T-helper 2 cell treated with Interferon-gamma antibody and Interleukin-4, amounts not matched to agents 100 ng/mL and 5 ng/mL, for 36 hours (primary cell): ENCODE data around the gene HSDL1. TPM values are rescaled to one million over a fixed set of nuclear protein-coding genes. Genes with fewer than 3 reads are reported as not detected.

Experiments
- intact Hi-C: fragments of 100-400 bp; cut with micrococcal nuclease; formaldehyde crosslinking; loops from one replicate; pipeline ENCODE4 v1.15.1; 2023
- total RNA-seq: library from RNA; stranded (reverse); gene quantifications from 2 replicates; pipeline ENCODE4 v1.2.3, GENCODE V29; 2022

The HSDL1 gene
- total RNA-seq, 1 donor from 2014 or later = 11.5 TPM

GRCh38 chr16:84139628-84140258 is 5.2 kb downstream of the HSDL1 start:
- intact Hi-C loops = no loop called here

- intact Hi-C loops = no loop called here
These were observed 6.0 kb downstream of the HSDL1 start for GRCh38 chr16:84138824-84139627.

GRCh38 chr16:84138500-84138823 is 6.5 kb downstream of the HSDL1 start:
- intact Hi-C loops = no loop called here

- intact Hi-C loops = no loop called here
These were observed 7.1 kb downstream of the HSDL1 start for GRCh38 chr16:84137769-84138357.

- intact Hi-C loops = no loop called here
These were observed 7.7 kb downstream of the HSDL1 start for GRCh38 chr16:84137287-84137686.

GRCh38 chr16:84136331-84137125 is 8.4 kb downstream of the HSDL1 start:
- intact Hi-C loops = no loop called here

- intact Hi-C loops = no loop called here
These were observed 12.3 kb downstream of the HSDL1 start for GRCh38 chr16:84132527-84133285.

GRCh38 chr16:84131117-84131516 is 13.9 kb downstream of the HSDL1 start:
- intact Hi-C loops = no loop called here

- intact Hi-C loops = no loop called here
These were observed 20.5 kb downstream of the HSDL1 start for GRCh38 chr16:84124257-84125073.

GRCh38 chr16:84121007-84121406 is 24.0 kb downstream of the HSDL1 start:
- intact Hi-C loops = no loop called here

GRCh38 chr16:84120023-84120422 is 25.0 kb downstream of the HSDL1 start:
- intact Hi-C loops = no loop called here

GRCh38 chr16:84119368-84119767 is 25.6 kb downstream of the HSDL1 start:
- intact Hi-C loops = loop anchor here (10.0 kb wide), 1 partner anchor 385 kb away; the partner anchor contains the start of gene MEAK7

GRCh38 chr16:84118315-84118714 is 26.7 kb downstream of the HSDL1 start:
- intact Hi-C loops = loop anchor here (10.0 kb wide), 1 partner anchor 386 kb away; the partner anchor contains the start of gene MEAK7

GRCh38 chr16:84117494-84117843 is 27.5 kb downstream of the HSDL1 start:
- intact Hi-C loops = loop anchor here (10.0 kb wide), 1 partner anchor 387 kb away; the partner anchor contains the start of gene MEAK7

- intact Hi-C loops = loop anchor here (1.0 to 10.0 kb wide), 6 partner anchors 18 to 388 kb away; partner anchors contain the start of genes DNAAF1, HSBP1, HSDL1 and MEAK7
These were observed 28.1 kb downstream of the HSDL1 start, which contains the start of gene MBTPS1 for GRCh38 chr16:84116720-84117493. MBTPS1 (minus strand) TSS chr16:84116942; CDS start chr16:84101783, 15,159 bp downstream.

GRCh38 chr16:84115919-84116719 is 28.9 kb downstream of the HSDL1 start:
- intact Hi-C loops = loop anchor here (1.0 to 10.0 kb wide), 6 partner anchors 17 to 389 kb away; partner anchors contain the start of genes DNAAF1, HSBP1, HSDL1 and MEAK7

GRCh38 chr16:84111949-84112348 is 33.0 kb downstream of the HSDL1 start:
- intact Hi-C loops = loop anchor here (10.0 kb wide), 1 partner anchor 393 kb away; the partner anchor contains the start of gene MEAK7

GRCh38 chr16:84111525-84111924 is 33.5 kb downstream of the HSDL1 start:
- intact Hi-C loops = loop anchor here (10.0 kb wide), 1 partner anchor 393 kb away; the partner anchor contains the start of gene MEAK7
